Measurements from ENCODE around the gene HSPB6.
"Not testable (repeated sequence)": the region's sequence is repeated elsewhere in the genome, so short reads cannot be mapped to it uniquely, and the experiment has no call there.

The HSPB6 gene, protein sequence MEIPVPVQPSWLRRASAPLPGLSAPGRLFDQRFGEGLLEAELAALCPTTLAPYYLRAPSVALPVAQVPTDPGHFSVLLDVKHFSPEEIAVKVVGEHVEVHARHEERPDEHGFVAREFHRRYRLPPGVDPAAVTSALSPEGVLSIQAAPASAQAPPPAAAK

DNA sequence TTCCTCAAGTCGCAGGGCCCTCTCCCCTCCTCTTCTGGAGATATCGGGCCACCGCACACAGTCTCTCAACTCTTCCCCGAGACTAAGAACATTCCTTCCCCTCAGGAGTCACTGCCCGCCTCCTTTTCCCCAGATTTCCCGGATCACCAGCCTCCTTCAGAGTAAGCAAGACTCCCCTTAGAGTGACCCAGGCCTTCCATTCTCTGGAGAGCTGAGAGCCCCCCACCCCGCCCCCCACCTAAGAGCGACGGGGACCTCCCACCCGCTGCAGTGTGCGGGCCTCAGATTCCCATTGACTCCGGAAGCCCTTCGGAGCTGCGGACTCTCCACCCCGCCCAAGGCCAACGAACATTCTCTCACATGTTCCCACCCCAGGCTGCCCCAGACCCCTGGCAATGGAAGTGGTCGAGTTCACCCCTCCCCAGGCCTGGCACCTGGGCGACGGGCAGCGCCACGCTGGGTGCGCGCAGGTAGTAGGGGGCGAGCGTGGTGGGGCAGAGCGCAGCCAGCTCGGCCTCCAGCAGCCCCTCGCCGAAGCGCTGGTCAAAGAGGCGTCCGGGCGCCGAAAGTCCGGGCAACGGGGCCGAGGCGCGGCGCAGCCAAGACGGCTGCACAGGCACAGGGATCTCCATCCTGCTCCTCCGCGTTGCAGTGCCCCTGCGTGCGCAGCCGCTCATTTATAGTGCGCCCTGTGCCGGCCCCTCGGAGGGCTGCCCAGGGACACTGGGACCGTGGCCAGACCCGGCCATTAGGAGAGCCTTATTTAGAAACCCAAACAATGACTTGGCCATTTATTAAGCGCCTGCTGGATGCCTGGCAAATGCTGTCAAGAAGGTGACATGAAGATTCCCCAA lies at the start of gene HSPB6:
Gene HSPB6 (minus strand): TSS at position 653 of the 854 bp plus-strand sequence. CDS start 21 bp downstream, at position 632.
- DNase-seq = peak; percentile 51

DNA sequence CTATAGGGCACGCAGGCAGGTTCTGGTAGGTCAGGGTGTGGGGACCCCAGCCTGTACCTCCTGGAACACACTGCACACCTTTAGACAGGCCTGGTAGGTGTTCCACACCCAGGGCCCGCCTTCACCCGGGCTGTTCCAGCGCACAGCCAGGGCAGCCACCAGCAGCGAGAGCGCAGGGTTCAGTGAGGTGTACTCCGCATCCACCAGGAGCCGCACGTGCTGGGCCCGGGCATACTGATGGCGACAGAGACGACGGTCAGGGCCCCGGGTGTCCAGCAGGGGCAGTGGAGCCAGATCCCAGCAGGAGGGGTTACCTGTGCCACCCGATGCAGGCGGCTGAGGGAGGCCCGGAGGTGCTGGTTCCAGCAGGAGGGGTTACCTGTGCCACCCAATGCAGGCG lies 49.8 kb upstream of the HSPB6 start:
- no peak for DNase-seq

DNA sequence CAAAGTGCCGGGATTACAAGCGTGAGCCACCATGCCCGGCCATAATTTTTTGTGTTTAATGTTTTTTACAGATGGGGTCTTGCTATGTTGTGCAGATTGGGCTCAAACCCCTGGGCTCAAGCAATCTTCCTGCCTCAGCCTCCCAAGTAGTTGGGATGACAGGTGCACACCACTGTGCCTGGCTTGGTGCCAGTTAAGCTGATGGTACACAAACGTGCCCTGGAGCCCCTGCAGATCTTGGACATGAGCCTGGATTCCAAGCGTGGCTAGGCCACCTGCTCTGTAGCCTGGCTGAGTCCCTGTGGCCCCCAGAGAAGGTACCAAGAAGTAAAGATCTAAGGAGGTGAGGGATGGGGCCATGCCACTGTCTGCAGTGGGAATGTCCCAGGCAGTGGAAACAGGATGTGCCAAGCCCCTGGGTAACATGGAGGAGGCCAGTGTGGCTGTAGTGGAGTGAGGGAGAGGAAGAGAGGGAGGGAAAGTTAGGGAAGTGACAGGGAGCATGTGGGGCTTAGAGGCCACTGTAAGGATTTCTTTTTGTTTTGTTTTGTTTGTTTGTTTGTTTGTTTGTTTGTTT lies 48.8 kb upstream of the HSPB6 start:
- DNase-seq = no peak

DNA sequence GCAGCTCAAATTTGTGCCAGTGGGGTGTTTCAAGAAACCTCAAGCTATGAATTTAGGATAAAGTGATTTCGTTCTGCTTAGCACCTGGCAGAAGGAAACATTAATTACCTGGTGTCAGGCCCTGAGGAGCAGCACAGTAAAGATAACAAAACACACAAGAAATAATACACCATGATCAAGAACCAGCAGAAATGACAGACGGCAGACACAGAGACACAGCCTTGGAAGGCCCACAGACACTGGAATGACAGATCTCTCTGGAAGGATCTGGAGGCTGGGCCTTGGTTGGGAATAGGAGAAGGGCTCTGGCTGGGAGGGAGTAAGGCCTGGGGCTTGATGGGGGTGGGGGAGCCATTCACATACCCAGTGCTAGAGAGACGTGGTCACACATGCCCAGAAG lies 45.0 kb upstream of the HSPB6 start:
- DNase-seq = no peak

DNA sequence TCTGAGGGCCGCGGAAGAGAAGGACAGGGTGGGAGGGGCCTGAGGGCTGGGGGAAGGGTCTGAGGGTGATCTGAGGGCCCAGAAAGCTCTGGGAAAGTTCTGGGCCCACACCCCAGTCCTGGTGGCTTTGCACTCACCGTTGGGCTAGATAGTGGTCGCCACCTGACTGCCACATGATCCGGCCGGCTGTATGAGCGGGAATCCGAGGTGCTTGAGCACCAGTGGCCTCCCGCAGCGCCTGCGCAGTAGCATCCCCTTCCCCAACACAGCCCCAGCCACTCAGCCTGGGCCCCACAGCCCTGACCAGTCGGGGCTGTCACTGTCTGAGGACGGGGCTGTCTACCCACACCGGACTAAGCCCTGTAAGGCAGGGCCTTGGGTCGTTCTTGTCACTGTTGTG lies 40.8 kb upstream of the HSPB6 start:
- DNase-seq = peak; percentile 60

DNA sequence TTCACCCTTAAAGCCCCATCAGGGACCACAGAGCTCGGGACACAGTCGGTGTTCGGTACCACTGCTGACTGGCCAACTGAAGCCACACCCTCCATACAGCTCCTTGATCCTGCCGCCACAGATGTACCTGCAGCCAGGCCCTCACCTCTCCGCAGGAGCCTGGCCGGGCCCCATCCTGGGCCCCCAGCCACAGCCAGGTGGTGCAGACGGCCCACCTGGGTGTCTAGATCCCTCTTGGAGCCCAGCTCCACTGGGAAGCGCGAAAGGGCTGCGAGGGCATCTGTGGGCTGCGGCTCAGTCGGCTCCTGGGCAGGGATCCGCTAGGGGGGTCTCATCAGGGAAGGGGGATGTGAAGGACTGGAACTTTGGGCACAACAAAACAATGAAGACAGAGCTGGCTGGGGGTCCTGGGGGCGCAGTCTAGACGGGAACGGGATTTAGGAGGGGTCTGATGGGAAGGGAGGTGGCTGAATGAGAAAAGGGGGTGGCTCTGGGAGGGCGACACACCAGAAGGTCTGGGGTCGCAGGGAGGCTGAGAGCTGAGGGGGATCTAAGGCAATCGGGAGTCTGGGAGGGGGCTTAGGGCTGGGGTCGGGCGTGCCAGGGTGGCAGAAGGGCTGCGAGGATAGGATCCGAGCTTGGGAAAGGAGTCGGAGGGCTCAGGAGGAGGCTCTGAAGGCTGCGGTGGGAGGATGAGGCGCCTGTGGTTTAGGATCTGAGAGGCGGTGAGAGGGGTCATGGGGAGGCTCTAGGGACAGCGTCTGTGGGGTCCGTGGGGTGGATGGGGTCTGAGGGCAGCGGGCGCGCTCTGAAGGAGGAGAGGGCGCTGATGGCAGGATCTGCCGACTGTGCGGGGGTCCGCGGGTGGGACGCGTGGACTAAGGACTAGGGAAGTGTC lies 40.1 kb upstream of the HSPB6 start:
- no peak for DNase-seq

DNA sequence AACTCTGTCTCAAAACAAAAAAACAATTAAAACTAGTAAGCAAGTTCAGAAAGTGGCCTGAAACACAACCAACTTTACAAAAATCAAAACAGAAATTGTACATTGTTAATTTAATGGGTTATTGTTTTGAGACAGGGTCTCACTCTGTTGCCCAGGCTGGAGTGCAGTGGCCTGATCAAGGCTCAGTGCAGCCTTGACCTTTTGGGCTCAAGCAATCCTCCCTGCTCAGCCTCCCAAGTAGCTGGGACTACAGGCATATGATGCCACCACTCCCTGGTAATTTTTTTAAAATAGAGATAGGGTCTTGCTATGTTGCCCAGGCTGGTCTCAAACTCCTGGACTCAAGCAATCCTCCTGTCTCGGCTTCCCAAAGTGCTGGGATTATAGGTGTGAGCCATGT lies 38.7 kb upstream of the HSPB6 start:
- DNase-seq = not testable (repeated sequence)

DNA sequence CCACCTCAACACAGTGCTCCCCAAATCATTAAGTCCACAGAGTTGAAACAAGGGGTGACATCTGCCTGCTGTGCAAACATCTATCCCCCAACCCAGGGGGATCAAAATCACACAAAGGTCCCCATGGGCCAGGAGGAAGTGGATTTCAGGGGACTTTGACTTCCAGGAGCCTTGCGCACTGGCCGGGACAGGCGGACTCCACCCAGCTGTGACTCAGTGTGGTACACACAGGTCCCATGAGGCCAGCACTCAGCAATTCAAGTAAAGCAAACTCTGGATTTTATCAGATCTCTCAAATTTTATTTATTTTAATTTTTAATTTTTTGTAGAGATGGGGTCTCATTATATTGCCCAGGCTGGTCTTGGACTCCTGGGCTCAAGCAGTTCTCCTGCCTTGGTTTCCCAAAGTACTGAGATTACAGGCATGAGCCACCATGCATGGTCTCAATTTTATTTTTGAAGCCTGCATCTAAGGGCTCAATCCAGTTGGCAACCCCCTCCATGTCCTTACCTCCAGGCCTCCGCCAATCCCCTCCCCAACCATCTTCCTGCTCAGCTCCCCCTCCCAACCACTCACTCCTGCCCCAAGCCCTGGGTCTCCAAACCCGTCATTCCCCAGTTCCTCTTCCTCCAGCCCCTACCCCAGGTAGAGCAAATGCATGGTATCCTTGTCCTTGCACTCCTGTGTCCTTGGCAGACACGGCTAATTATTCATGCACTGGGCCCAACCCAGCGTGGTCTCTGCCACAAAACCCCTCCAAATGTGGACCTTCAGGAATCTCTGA lies 36.7 kb upstream of the HSPB6 start:
- DNase-seq = no peak

DNA sequence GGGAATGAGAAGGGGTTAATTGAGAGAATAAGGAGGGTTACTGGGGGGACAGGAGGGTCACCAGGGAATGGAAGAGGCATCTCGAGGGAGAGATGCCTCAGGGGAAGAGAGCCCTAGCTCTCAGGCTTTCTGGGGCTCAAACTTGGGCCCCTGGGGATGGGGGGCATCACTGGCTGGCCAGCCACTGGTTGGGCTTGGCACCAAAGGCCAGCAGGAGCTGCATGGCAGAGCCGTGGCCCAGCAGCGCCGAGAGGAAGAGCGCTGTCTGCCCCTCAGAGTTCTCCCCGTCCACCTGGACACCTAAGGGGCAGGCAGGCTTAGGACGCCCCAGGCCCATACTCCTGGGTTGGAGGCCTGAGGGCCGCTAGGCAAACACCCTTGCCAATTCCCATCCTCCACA lies 36.1 kb upstream of the HSPB6 start:
- no peak for DNase-seq

DNA sequence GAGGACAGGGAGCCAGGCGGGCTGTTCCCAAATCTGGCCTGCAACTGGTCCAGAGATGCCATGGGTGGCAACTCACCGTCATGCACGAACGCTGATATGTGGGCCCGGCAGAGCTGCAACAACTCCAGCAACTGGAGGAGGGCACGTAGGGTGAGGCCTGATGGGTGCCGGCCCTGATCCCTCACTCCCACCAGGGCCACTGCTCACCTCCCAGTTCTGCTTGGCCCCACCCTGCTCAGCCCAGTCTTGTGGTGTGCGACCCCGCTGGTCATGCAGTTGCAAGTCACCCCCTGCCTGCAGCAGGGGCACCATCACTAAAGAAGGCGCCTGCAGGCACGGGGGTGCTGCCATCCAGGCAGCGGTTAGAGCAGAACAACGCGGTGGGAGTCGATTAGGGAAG lies 35.5 kb upstream of the HSPB6 start:
- no peak for DNase-seq

DNA sequence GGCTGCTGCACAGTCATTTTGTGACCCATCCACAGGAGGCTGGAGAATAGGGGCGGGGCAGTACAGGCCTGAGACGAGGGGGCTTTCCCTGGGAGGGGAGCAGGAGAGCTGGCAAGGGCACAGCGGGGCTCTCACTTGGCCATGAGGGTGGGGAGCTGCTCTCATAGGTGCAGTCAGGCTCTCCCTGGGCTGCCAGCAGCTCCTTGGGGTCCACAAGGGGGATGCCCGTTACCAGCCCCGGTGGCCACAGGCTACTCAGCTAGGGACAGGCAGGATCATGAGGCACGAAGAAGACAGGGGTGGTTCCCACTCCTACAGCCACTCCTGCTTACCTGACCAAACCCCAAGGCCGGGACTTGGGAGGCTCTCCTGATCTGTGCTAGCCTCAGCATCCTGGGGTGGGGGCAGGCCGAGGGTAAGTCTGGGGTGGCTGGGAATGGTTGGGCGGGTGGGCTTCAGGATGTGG lies 35.0 kb upstream of the HSPB6 start:
- DNase-seq = no peak

DNA sequence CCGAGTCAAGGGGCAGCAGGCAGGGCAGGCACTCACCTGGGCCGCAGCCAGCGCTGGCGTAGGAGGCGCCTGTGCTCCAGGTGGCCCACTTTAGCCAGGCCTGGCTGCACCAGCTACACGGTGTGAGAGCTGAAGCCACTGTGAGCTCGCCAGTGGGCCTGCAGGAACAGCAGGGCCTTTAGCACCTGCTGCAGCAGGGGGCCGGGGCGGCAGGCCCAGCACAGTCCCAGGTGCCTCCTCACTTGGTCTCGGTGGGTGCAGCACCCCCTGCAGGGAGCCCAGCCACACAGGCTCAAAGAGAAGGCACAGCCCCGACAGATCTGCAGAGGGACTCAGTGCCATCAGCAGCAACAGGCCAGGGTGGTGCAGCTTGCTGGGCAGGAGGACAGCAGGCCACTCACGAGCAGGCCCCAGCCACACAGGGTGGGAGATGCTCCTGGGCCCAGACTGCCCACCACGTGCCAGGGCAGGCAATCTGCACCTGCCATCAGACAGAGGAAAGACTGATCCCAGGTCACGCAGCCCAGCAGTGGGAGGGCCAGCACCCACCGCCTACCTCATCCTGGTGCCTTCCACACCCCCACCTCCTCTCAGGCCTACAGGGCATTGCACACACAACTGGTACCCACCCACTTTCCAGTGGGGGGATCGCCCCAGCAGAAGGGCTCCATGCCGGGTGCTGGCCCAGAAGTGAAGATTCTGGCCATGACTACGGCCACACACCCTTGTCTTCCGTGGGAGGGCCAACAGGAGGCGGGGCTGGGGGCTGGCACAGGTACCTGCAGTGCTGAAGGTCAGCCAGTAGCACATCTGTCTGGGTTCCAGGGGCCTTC lies 34.4 kb upstream of the HSPB6 start:
- DNase-seq = peak; percentile 25

DNA sequence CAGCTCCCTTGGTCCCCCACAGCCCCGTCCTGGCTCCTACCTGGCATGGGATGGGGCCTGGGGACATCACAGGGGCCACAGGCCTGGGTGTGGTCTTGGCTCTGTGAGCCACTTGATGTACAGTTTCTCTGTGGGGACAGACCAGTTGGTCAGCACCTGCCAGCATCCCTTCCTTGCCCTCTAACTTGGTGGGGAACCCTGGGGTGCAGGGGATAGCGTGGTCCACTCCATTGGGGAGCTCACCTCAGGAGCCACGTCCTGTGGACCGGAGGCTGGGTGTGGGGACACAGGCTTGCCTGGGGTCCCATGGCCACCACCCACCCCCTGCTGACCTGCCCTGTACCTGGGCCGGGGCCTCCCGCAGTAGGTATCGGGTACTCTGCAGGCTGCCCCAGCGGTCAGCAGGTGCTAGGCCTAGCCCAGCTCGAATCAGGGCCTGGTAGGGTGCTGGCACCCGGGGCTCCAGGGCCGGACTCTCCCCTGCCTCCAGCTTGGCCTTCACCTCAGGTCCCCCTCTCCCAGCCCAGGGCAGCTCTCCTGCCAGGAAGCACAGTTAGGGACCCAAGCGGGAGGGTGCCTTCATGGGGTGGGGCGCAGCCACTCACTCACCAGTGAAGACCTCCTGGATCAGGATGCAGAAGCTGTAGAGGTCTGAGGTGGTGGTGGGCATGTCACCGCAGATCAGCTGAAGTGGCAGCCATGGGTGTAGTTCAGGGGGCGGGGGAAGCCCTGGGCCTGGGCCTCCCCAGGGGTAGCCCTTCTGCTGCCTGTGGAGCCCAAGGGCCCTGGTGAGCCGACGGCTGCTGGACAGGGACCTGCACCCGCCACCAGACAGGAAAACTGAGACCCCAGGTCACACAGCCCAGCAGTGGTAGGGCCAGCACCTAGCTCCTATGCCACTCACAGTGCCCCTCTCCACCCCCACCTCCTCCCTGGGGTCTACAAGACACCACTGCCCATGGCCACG lies 33.4 kb upstream of the HSPB6 start:
- no peak for DNase-seq

DNA sequence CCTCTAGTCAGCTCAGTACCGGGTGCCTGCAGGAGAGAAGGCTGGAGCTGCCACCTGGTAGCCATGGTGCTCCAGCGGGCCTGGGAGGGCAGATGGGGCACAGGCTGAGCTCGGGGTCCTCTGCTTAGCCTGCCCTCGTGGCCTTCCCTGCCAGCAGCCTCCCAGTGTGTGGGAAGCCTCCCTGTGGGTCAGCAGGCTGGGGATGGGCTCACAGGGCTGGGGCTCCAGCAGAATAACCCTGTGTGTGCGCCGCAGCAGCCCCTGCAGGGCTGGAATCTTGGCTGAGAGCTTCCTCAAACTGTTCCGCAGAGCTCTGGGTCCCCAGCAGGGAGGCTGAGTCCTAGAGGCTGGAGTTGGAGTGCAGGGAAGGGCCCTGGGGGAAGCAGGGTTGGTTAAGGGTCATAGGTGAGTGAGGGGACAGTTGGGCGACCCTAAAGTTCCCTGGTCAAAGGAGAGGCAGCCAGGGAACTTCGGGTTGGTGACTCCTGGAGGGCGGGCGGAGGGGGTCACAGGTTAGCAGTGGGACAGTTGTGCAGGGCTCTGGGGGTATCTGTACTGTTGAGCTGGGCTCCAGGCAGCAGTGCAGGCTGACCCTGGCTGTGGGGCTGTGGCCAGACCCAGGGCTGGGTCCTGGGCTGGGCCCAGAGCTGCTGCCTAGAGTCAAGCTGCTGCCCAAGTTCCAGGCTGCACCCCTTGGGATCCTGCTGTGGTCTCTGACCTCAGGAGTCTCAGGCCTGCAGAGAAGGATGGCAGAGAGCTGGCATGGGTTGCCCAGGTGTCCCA lies 32.6 kb upstream of the HSPB6 start:
- no peak for DNase-seq

DNA sequence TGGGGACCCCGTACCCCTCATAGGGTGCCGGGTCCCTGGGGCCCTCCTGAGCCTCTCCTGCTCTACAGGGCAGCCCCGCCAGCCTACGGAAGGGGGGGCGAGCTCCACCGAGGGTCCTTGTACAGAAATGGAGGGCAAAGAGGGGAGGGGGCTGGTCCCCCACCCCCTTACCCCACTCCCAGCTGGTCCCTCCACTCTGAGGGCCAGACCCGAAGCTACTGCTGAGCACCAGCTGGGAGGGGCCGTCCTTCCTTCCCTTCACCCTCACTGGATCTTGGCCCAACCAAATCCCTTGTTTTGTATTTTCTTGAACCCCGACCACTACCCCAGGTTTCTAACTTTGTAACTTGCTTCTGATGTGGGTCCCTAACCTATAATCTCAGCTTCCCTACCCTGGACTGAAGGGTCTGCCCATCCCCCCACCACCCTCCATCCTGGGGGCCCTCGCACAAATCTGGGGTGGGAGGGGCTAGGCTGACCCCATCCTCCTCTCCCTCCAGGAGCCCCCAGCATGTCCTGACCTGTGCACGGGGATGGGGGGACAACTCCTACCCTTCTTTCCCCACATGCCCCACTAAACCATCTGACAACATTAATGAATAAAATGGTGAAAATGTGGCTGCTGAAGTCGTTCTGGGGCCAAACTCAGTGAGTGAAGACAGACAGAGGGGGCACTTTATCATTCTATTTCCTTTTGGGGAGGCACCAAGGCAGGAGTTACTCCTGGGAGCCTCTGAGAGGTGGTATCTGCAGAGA lies 31.6 kb upstream of the HSPB6 start:
- DNase-seq = no peak

DNA sequence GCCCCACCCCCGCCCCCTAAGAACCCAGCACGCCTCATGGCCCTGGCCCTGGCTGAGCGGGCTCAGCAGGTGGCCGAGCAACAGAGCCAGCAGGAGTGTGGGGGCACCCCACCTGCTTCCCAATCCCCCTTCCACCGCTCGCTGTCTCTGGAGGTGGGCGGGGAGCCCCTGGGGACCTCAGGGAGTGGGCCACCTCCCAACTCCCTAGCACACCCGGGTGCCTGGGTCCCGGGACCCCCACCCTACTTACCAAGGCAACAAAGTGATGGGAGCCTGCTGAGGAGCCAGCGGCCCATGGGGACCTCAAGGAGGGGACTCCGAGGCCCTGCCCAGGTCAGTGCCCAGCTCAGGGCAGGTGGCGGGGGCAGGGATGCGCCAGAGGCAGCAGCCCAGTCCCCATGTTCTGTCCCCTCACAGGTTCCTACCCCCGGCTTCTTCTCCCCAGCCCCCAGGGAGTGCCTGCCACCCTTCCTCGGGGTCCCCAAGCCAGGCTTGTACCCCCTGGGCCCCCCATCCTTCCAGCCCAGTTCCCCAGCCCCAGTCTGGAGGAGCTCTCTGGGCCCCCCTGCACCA lies 30.5 kb upstream of the HSPB6 start:
- no peak for DNase-seq

DNA sequence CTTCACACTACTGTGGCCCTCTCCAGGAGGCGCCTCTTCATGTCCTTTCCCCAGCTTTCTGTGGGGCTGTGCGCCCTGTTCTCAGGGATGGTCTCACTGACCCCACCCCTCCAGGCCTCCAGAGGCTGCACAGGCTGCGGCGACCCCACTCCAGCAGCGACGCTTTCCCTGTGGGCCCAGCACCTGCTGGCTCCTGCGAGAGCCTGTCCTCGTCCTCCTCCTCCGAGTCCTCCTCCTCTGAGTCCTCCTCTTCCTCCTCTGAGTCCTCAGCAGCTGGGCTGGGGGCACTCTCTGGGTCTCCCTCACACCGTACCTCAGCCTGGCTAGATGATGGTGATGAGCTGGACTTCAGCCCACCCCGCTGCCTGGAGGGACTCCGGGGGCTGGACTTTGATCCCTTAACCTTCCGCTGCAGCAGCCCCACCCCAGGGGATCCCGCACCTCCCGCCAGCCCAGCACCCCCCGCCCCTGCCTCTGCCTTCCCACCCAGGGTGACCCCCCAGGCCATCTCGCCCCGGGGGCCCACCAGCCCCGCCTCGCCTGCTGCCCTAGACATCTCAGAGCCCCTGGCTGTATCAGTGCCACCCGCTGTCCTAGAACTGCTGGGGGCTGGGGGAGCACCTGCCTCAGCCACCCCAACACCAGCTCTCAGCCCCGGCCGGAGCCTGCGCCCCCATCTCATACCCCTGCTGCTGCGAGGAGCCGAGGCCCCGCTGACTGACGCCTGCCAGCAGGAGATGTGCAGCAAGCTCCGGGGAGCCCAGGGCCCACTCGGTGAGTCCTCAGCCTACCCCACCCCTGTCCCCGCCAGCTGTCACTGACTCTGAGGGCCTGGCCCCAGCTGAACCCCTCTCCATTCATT lies 29.7 kb upstream of the HSPB6 start:
- DNase-seq = no peak
